COLO829 (cell line): ENCODE measurements around the gene SLBP.
"Not testable (repeated sequence)": the region's sequence is repeated elsewhere in the genome, so short reads cannot be mapped to it uniquely, and the experiment has no call there.

ENCODE experiments used
- DNase-seq: peaks from one replicate; pipeline ENCODE4 v3.0.0; 2012; ENCODE audit warnings: low spot score

The SLBP gene

GRCh38 chr4:1674682-1675081, 37.4 kb downstream of the SLBP start:
- DNase-seq = no peak

GRCh38 chr4:1673671-1674070, 38.4 kb downstream of the SLBP start:
- no peak for DNase-seq

- DNase-seq = not testable (repeated sequence)
These were observed 41.1 kb downstream of the SLBP start for GRCh38 chr4:1671011-1671410.

- DNase-seq = no peak
These were observed 41.8 kb downstream of the SLBP start for GRCh38 chr4:1670279-1670678.

DNA sequence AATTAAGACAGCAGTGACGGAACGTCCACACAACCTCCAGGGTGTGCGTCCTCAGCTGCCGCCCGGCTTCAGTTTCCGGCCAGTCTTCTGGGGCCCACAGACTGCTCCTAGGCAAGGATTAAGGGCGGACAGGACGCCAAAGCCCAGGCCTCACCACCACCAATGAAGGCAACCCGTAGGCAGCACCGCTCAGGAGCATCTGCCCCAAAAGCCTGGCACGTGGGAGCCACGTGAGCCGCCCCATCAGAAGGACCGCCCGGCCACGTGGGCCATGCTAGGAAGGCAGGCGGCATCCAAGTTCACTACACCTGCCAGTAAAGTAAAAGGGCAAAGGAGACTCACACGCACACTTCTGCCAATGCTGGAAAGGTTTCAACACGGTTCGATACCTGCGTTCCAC, 42.3 kb downstream of the SLBP start:
- no peak for DNase-seq

DNA sequence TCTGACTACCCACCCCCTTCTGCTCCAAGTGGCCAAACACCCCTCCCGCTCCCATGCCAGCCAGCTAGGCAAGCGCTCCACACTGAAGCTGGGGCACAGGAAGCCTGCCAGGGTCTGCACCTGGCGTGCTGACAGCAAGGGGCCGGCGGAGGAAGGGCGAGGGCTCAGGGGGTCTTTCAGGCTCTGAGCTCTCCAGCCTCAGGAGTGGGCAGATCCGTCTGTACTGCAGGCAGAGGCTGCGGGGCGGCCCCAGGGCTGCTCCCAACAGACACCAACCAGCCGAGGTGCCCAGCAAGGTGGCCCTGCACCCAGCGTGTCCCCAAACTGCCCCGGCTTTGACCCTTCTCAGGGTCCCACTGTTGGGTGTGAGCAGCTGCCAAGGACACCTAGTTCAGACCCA, 42.8 kb downstream of the SLBP start:
- DNase-seq = no peak

- no peak for DNase-seq
These were observed 43.7 kb downstream of the SLBP start for GRCh38 chr4:1668488-1668840.

GRCh38 chr4:1667273-1667672, 44.8 kb downstream of the SLBP start:
- no peak for DNase-seq

- no peak for DNase-seq
These were observed 45.7 kb downstream of the SLBP start for GRCh38 chr4:1666391-1666790.

DNA sequence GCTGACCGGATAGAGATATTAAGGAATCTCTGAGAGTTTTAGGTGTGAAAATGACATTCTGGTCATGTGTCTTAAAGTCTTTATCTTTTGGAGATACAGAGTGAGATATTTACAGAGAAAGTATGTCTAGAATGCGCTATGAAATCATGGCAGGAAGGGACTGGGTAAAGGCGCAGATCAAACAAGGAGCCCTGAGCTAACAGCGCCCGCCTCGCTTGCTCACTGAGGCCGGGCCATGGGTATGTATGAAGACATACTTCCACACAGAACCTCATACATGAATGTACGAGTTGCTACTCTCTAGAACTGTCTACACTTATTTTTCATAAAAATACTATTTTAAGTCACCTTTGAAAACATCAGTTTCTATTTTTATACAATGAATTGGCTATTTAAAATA, 48.0 kb downstream of the SLBP start:
- DNase-seq = no peak

DNA sequence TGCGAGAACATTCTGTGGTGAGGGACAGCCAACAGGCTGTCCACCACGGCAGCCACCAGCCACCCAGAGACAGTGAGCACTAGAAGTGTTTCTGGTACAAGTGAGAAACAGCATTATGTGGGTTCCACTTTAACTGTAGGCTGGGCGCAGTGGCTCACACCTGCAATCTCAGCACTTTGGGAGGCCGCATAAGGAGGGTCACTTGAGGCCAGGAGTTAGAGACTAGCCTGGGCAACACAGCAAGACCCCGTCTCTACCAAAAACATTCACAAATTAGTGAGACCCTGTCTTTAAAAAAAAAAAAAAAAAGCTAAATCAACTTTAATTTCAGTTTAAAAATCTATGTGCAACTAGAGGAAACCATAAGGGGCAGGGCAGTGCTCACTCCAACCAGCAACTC, 48.6 kb downstream of the SLBP start:
- DNase-seq = no peak

DNA sequence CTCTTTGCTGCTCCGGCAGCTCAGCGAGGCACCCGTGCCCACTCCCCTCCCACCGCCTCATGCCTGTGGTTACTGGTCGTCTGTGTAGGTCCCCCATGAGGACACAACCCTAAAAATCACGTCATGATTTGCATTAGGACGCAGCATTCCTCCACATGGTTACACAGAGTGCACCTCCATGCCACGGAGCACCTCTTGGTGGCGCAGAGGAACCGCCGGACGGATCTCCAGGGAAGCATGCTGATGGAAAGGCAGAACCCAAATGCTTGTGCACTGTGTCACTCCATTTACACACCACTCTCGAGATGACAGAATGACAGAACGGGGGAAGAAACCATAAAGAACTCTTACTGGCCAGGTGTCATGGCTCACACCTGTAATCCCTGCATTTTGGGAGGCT, 50.4 kb downstream of the SLBP start:
- DNase-seq = no peak

- DNase-seq = no peak
These were observed 51.0 kb downstream of the SLBP start for GRCh38 chr4:1660948-1661677.

DNA sequence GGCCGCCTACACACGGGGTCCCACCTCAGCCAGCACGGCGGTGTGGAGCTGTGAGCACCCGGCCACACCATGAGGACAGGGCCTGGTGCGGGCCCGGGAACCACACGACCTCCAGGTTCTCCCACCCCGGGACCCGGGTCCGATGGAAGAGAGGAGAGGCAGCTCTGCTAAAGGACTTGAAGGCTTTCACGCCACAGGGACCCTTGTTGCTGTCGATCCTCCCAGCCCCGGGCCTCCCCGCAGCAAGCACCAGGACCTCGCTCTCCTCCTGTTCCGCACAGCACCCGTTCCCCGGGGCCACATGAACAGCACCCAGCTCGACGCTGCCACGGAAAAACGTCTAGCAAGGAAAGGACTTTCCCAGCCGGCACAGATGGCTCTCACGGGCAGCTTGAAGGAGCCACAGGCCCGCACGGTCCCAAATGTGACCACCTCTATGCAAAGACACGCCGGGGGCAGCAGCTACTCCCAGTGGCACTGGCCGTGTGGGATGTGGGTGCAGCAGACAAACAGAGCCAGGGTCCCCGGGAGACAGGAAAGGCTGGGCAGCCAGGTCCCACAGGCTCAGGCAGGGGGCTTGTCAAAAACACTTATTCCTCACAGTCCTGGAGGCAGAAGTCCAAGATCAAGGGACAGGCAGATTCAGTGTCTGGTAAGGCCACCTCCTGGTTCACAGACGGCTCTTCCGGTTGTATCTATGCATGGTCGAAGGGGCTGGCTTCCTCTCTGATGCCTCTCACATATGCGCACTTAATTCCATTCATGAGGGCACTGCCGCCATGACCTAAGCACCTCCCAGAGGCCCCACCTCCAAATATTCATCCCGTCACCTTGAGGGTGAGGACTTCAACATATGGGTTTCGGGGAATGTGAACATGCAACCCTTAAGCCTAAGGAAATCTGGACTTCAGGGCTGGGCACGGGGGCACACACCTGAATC, 52.7 kb downstream of the SLBP start:
- DNase-seq = no peak

GRCh38 chr4:1658581-1658980, 53.5 kb downstream of the SLBP start:
- DNase-seq = no peak

- no peak for DNase-seq
These were observed 54.0 kb downstream of the SLBP start for GRCh38 chr4:1658146-1658545.

DNA sequence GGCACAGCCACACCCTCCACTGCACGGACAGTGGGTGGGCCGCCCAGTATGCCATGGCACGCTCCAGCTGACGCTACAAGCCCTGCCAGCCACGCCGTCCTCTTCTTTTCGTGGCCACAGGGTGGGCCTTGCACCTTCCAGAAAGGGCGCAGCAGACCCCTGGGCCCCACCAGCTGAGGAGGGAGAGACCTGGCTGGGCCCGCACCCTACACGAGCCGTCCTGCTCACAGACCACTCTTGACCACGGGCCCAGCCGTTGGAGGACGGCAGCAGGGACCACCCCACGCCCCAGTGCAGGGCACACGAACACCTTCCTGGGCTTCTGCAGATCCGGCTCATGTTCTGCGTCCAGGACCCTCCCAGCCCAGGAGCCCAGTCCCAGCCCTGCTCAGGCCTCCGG, 55.1 kb downstream of the SLBP start:
- no peak for DNase-seq

DNA sequence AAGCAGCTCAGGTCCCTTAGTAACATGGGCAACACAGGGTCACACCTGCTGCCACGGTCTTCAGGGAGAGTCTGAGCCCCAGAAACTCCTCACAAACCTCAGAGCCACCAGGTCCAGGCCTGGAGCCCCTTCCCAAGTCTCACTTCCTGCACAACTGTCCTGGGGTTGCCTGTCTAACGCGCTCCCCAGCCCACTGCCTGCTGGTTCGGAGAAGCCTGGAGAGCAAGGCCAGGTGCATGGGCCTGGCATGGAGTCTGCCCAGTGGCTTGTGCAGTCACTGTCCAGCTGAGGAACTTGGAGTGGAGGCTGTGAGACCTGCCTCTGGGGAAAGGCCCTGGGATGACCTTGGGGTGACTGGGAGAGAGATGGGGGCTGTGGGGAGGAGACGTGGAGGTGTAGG, 56.0 kb downstream of the SLBP start:
- DNase-seq = no peak

- DNase-seq = no peak
These were observed 56.4 kb downstream of the SLBP start for GRCh38 chr4:1655676-1656075.

DNA sequence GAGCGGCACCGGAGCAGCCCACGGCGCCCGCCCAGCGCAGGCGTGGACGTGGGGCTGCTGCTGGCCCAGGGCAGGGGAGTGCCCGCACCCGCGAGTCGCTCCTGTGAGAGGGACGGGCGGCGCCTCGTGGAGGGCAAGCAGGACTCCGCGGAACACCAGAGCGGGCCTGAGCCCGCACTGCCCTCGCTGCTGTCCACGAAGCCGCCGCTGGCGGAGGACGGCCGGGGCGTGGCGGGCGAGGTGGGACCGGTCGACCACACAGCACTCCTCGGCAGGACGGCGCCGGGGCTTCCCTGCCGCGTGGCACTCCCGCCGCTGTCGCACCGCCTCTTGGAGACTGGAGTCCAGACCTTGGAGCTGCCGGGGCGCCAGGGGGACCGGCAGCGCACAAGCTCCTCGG, 57.0 kb downstream of the SLBP start:
- DNase-seq = no peak

- DNase-seq = no peak
These were observed 57.7 kb downstream of the SLBP start for GRCh38 chr4:1654216-1654955.

GRCh38 chr4:1653776-1654175, 58.3 kb downstream of the SLBP start:
- DNase-seq = no peak

GRCh38 chr4:1652088-1652487, 60.0 kb downstream of the SLBP start:
- DNase-seq = no peak
